ENCODE data around the gene STK32A. TPM values are rescaled to one million over a fixed set of nuclear protein-coding genes. Genes with fewer than 3 reads are reported as not detected.

STK32A gene
- total and polyA plus RNA-seq, 4 donors, result 0.03 to 0.17 (median 0.09) TPM

DNA sequence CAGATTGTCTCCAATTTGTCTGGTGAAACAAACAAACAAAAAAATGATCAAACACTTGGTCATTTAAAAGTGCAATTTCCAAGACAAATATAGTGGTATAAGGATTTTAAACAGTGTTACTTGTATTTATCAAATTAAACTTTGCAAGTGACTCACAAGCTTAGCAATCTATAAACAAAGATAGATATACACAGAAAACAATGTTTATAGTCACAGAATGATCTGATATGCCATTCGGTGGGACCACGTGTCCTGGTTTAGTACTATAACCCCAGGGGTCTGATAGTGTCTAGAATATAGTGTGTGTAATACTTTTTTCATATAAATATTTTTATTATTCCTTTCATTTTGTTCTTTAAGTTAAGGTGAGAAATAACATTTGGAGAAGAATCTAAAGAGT is 183.8 kb downstream of the STK32A start:
- H3K36me3 ChIP-seq (ENCODE audit: control insufficient read depth in 4 of 4, insufficient read depth in 3 of 4, low read depth in 1 of 4, low read length in 3 of 4), result no peaks in the 10 kb centered on the region
- H3K27me3 ChIP-seq (ENCODE audit: control insufficient read depth in 4 of 4, insufficient read depth in 4 of 4, low read length in 3 of 4), result no peaks in the 10 kb centered on the region
- H3K4me1 ChIP-seq (ENCODE audit: control insufficient read depth in 4 of 4, insufficient read depth in 4 of 4, low read length in 3 of 4), result no peaks in the 10 kb centered on the region
- TF ChIP-seq FOXA2 (IDR thresholded peaks at IDR 0.05) (no peak), TAF1 (conservative IDR thresholded peaks at IDR 0.05) (no peak), FOXA1 (IDR thresholded peaks at IDR 0.05) (no peak), JUND (IDR thresholded peaks at IDR 0.05) (no peak), EGR1 (IDR thresholded peaks at IDR 0.05; ENCODE audit: low read depth in 2 of 2) (no peak), YY1 (IDR thresholded peaks at IDR 0.05) (no peak)
- TF ChIP-seq, protein P1, sequence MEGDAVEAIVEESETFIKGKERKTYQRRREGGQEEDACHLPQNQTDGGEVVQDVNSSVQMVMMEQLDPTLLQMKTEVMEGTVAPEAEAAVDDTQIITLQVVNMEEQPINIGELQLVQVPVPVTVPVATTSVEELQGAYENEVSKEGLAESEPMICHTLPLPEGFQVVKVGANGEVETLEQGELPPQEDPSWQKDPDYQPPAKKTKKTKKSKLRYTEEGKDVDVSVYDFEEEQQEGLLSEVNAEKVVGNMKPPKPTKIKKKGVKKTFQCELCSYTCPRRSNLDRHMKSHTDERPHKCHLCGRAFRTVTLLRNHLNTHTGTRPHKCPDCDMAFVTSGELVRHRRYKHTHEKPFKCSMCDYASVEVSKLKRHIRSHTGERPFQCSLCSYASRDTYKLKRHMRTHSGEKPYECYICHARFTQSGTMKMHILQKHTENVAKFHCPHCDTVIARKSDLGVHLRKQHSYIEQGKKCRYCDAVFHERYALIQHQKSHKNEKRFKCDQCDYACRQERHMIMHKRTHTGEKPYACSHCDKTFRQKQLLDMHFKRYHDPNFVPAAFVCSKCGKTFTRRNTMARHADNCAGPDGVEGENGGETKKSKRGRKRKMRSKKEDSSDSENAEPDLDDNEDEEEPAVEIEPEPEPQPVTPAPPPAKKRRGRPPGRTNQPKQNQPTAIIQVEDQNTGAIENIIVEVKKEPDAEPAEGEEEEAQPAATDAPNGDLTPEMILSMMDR (IDR thresholded peaks at IDR 0.05; ENCODE audit: low read depth, low read length, missing input control), result no peak
- no peaks in the 10 kb centered on the region for H3K9me3 ChIP-seq (ENCODE audit: control insufficient read depth in 4 of 4, low read length in 3 of 4)
- no peak overlapping the region for H3K9ac ChIP-seq (ENCODE audit: low read depth in 1 of 2, low read length in 2 of 2)
- H3K4me3 ChIP-seq (ENCODE audit: low read depth in 1 of 3, low read length in 3 of 3), result no peak overlapping the region
- 82% methylated on average over 2 of the region's 2 CpGs for WGBS
- DNase-seq (ENCODE audit: low spot score), result no peak
- no peak overlapping the region for H3K27ac ChIP-seq (ENCODE audit: low read depth in 1 of 2, low read length in 2 of 2)

DNA sequence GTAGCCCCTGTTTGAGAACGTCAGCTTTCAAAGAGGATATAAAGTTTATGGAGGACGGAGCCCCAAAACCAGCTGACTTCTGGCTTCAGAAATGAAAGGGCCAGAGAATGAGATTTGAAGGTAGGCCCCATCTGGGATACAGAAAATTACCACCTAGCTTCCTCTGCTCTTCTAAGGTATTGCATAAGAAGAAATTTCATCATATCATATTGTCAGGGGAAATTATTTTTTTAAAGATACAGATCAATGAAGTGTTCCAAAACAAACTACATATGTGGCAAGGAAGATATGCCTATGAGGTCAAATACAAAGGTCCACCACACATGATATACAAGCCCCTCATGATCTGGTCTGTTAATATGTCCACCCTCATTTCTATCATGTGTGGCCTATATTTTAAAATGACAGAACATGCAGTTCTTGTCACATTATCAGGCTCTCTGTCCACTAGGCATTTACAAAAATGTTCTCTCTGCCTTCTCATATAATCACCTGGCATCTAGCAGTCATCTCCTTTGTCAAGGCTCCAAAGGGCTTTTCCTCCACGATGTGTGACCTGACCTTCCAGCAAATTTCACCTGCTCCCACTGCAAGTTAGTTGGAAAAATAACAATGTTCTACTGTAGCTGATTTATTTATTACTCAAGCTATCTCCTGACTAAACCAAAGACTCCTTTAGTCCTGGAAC is 192.0 kb downstream of the STK32A start:
- no peak overlapping the region for H3K4me3 ChIP-seq (ENCODE audit: low read depth in 1 of 3, low read length in 3 of 3)
- TF ChIP-seq RAD21 (IDR thresholded peaks at IDR 0.05) (no peak), HNF4G (IDR thresholded peaks at IDR 0.05) (no peak), FOXA1 (IDR thresholded peaks at IDR 0.05) (no peak), SP1 (IDR thresholded peaks at IDR 0.05) (no peak), EGR1 (IDR thresholded peaks at IDR 0.05; ENCODE audit: low read depth in 2 of 2) (no peak), TAF1 (conservative IDR thresholded peaks at IDR 0.05) (no peak), JUND (IDR thresholded peaks at IDR 0.05) (no peak), YY1 (IDR thresholded peaks at IDR 0.05) (no peak), GABPA (IDR thresholded peaks at IDR 0.05 in 1 of 2, conservative IDR thresholded peaks at IDR 0.05 in 1 of 2) (no peak), NR2F2 (IDR thresholded peaks at IDR 0.05) (no peak)
- TF ChIP-seq, protein P2, sequence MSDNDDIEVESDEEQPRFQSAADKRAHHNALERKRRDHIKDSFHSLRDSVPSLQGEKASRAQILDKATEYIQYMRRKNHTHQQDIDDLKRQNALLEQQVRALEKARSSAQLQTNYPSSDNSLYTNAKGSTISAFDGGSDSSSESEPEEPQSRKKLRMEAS (IDR thresholded peaks at IDR 0.05), result no peak
- TF ChIP-seq, protein P1 (IDR thresholded peaks at IDR 0.05; ENCODE audit: low read depth, low read length, missing input control), result no peak
- TF ChIP-seq, protein P3, sequence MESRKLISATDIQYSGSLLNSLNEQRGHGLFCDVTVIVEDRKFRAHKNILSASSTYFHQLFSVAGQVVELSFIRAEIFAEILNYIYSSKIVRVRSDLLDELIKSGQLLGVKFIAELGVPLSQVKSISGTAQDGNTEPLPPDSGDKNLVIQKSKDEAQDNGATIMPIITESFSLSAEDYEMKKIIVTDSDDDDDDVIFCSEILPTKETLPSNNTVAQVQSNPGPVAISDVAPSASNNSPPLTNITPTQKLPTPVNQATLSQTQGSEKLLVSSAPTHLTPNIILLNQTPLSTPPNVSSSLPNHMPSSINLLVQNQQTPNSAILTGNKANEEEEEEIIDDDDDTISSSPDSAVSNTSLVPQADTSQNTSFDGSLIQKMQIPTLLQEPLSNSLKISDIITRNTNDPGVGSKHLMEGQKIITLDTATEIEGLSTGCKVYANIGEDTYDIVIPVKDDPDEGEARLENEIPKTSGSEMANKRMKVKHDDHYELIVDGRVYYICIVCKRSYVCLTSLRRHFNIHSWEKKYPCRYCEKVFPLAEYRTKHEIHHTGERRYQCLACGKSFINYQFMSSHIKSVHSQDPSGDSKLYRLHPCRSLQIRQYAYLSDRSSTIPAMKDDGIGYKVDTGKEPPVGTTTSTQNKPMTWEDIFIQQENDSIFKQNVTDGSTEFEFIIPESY (IDR thresholded peaks at IDR 0.05), result no peak
- TF ChIP-seq, protein P4, sequence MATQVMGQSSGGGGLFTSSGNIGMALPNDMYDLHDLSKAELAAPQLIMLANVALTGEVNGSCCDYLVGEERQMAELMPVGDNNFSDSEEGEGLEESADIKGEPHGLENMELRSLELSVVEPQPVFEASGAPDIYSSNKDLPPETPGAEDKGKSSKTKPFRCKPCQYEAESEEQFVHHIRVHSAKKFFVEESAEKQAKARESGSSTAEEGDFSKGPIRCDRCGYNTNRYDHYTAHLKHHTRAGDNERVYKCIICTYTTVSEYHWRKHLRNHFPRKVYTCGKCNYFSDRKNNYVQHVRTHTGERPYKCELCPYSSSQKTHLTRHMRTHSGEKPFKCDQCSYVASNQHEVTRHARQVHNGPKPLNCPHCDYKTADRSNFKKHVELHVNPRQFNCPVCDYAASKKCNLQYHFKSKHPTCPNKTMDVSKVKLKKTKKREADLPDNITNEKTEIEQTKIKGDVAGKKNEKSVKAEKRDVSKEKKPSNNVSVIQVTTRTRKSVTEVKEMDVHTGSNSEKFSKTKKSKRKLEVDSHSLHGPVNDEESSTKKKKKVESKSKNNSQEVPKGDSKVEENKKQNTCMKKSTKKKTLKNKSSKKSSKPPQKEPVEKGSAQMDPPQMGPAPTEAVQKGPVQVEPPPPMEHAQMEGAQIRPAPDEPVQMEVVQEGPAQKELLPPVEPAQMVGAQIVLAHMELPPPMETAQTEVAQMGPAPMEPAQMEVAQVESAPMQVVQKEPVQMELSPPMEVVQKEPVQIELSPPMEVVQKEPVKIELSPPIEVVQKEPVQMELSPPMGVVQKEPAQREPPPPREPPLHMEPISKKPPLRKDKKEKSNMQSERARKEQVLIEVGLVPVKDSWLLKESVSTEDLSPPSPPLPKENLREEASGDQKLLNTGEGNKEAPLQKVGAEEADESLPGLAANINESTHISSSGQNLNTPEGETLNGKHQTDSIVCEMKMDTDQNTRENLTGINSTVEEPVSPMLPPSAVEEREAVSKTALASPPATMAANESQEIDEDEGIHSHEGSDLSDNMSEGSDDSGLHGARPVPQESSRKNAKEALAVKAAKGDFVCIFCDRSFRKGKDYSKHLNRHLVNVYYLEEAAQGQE (IDR thresholded peaks at IDR 0.05), result no peak
- no peaks in the 10 kb centered on the region for H3K4me1 ChIP-seq (ENCODE audit: control insufficient read depth in 4 of 4, insufficient read depth in 4 of 4, low read length in 3 of 4)
- DNase-seq (ENCODE audit: low spot score), result no peak
- 77% methylated on average over 3 of the region's 3 CpGs for WGBS
- H3K27ac ChIP-seq (ENCODE audit: low read depth in 1 of 2, low read length in 2 of 2), result no peak overlapping the region
- H3K9ac ChIP-seq (ENCODE audit: low read depth in 1 of 2, low read length in 2 of 2), result no peak overlapping the region
- no peaks in the 10 kb centered on the region for H3K36me3 ChIP-seq (ENCODE audit: control insufficient read depth in 4 of 4, insufficient read depth in 3 of 4, low read depth in 1 of 4, low read length in 3 of 4)
- H3K27me3 ChIP-seq (ENCODE audit: control insufficient read depth in 4 of 4, insufficient read depth in 4 of 4, low read length in 3 of 4), result peaks cover 0 to 5% (median 0%) of the 10 kb centered on the region in 4 donors
- H3K9me3 ChIP-seq (ENCODE audit: control insufficient read depth in 4 of 4, low read length in 3 of 4), result no peaks in the 10 kb centered on the region

Data from liver (tissue), 9 donors.